Activated B cell treated with CpG ODN at 0.5 μM for 24 hours (primary cell): ENCODE measurements around the gene TPPP. TPM values are rescaled to one million over a fixed set of nuclear protein-coding genes. Genes with fewer than 3 reads are reported as not detected.

Experiments used
- ATAC-seq: fragments of 200-7000 bp; cut with Tn5 transposase; one replicate; pipeline ENCODE4 v1.10.0; 2021; ENCODE audit warnings: low read depth, mild to moderate bottlenecking, moderate library complexity
- CTCF ChIA-PET: fragments of 350-600 bp; sonication (Branson Sonifier 250); formaldehyde crosslinking; loops from one replicate; lab custom pipeline; 2021; ENCODE audit warnings: antibody characterized with exemption; lab: Charles Lee
- POLR2A ChIA-PET: fragments of 350-600 bp; sonication (Branson Sonifier 250); formaldehyde crosslinking; loops from one replicate; lab custom pipeline; 2021; ENCODE audit warnings: antibody characterized with exemption; lab: Charles Lee
- DNase-seq: peaks from one replicate; pipeline ENCODE4 v3.0.0; 2022
- H3K27ac Mint-ChIP-seq: one replicate; pipeline ENCODE4 v1.8.0; 2020; ENCODE audit warnings: mixed read lengths
- H3K27me3 Mint-ChIP-seq: one replicate; pipeline ENCODE4 v1.8.0; 2021; ENCODE audit warnings: mixed read lengths
- H3K36me3 Mint-ChIP-seq: one replicate; pipeline ENCODE4 v1.8.0; 2021; ENCODE audit warnings: low read depth, mixed read lengths
- H3K4me1 Mint-ChIP-seq: one replicate; pipeline ENCODE4 v1.8.0; 2021; ENCODE audit warnings: mixed read lengths
- H3K4me3 Mint-ChIP-seq: one replicate; pipeline ENCODE4 v1.8.0; 2020; ENCODE audit warnings: mild to moderate bottlenecking, mixed read lengths
- H3K9me3 Mint-ChIP-seq: one replicate; pipeline ENCODE4 v1.8.0; 2020; ENCODE audit warnings: mixed read lengths
- CTCF ChIP-seq: fragments of 200-600 bp; IDR thresholded peaks from one replicate; pipeline ENCODE4 v1.8.0; 2022; ENCODE audit warnings: antibody characterized with exemption, mild to moderate bottlenecking
- intact Hi-C: fragments of 100-400 bp; cut with micrococcal nuclease; formaldehyde crosslinking; loops from one replicate; pipeline ENCODE4 v1.15.1; 2024
- total RNA-seq: library from RNA; stranded (reverse); gene quantifications from 2 replicates; pipeline ENCODE4 v1.2.3, GENCODE V29; 2022

TPPP gene
- total RNA-seq, 1 donor from 2014 or later, result 0.04 TPM

DNA sequence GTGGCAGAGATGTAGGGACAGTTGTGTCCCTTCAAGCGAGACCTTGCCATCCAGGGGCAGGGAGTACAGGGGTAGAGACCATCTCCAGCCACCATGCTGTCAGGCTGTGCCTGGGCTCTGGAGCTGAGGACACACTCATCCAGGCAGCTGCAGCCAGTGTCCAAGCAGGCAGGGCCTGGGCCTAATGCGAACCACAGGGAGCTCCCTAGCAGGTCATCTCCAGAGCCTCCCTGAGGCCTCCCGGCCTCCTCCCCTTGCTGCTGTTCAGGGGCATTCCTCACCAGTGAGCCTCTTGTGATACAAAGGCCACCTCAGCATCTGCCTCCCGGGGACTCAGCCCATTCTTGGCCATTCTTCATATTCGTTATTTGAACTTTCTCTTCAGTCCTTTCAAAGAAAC is 35.0 kb downstream of the TPPP start:
- no peak for ATAC-seq
- Mint-ChIP-seq H3K27ac (no peak overlapping the region), H3K36me3 (peaks cover 50% of the 10 kb centered on the region), H3K4me1 (no peaks in the 10 kb centered on the region), H3K4me3 (no peak overlapping the region), H3K27me3 (no peaks in the 10 kb centered on the region), H3K9me3 (no peaks in the 10 kb centered on the region)
- POLR2A ChIA-PET, result no interaction called here
- no peak for DNase-seq
- CTCF ChIA-PET, result no interaction called here
- intact Hi-C loops, result no loop called here
- TF ChIP-seq CTCF, result no peak

DNA sequence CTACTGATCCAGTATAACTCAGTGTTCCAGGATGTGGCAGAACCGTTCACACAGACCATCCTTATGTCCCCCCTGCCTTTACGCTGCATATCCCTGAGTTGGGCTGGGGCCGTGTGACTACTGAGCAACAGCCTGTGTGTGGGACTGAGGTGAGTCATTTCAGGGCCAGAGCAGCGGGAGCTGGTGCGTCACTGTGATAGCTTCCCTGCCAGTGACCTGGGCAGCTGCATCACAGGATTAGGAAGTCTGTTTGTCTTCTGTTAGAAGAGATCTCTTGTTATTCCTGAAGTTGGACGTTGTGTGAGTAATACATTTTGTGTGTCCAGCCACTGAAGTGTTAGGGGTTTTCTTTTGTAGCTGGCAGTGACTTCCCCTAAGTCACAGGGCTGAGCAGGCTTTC is 35.6 kb downstream of the TPPP start:
- no peak overlapping the region for H3K4me3 Mint-ChIP-seq
- ChIA-PET POLR2A (no interaction called here), CTCF (no interaction called here)
- no peaks in the 10 kb centered on the region for H3K4me1 Mint-ChIP-seq
- H3K27ac Mint-ChIP-seq, result no peak overlapping the region
- H3K36me3 Mint-ChIP-seq, result peaks cover 51% of the 10 kb centered on the region
- no peaks in the 10 kb centered on the region for H3K27me3 Mint-ChIP-seq
- DNase-seq (no peak), ATAC-seq (no peak)
- no peaks in the 10 kb centered on the region for H3K9me3 Mint-ChIP-seq
- intact Hi-C loops, result no loop called here
- TF ChIP-seq CTCF, result no peak

GRCh38 chr5:655406-655805 is 37.7 kb downstream of the TPPP start:
- Mint-ChIP-seq H3K4me1 (no peaks in the 10 kb centered on the region), H3K9me3 (no peaks in the 10 kb centered on the region), H3K27ac (no peak overlapping the region), H3K27me3 (no peaks in the 10 kb centered on the region), H3K4me3 (no peak overlapping the region), H3K36me3 (peaks cover 47% of the 10 kb centered on the region)
- DNase-seq (no peak), ATAC-seq (no peak)
- ChIA-PET POLR2A (no interaction called here), CTCF (no interaction called here)
- intact Hi-C loops, result no loop called here
- TF ChIP-seq CTCF, result no peak

GRCh38 chr5:654071-654778 is 38.9 kb downstream of the TPPP start:
- CTCF ChIA-PET, result no interaction called here
- Mint-ChIP-seq H3K27ac (no peak overlapping the region), H3K4me3 (no peak overlapping the region), H3K36me3 (peaks cover 38% of the 10 kb centered on the region), H3K4me1 (no peaks in the 10 kb centered on the region), H3K27me3 (no peaks in the 10 kb centered on the region), H3K9me3 (no peaks in the 10 kb centered on the region)
- POLR2A ChIA-PET, result no interaction called here
- no peak for TF ChIP-seq CTCF
- no peak for ATAC-seq
- intact Hi-C loops, result no loop called here
- no peak for DNase-seq

DNA sequence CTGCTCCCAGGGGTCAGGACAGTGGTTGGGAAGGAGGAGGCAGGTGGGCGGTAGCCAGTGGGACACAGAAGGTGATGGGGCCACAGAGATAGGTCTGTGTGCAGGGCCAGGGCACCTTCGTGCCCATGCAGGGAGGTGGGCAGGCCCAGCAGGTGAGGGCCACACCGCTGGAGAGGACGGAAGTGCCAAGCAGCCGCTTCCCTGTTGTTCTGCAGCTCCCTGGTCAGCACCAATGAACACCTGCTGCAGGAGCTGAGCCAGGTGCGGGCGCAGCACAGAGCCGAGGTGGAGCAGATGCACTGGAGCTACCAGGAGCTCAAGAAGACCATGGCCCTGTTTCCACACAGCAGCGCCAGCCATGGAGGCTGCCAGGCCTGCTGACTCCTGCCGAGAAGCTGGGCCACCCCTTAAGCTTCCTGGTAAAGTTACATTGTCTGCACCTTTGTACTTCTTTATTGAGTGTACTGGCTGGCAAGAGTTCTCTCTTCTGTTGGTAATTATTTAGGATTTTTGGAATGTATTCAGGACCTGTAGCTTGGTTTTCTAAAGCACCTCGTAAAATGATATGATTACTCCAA is 40.3 kb downstream of the TPPP start:
- H3K27me3 Mint-ChIP-seq, result no peaks in the 10 kb centered on the region
- TF ChIP-seq CTCF, result no peak
- ATAC-seq (no peak), DNase-seq (no peak)
- no peaks in the 10 kb centered on the region for H3K9me3 Mint-ChIP-seq
- H3K4me3 Mint-ChIP-seq, result no peak overlapping the region
- intact Hi-C loops, result no loop called here
- no peak overlapping the region for H3K27ac Mint-ChIP-seq
- H3K36me3 Mint-ChIP-seq, result peaks cover 29% of the 10 kb centered on the region
- ChIA-PET POLR2A (no interaction called here), CTCF (no interaction called here)
- no peaks in the 10 kb centered on the region for H3K4me1 Mint-ChIP-seq
